HepG2 (cell line): Measurements from ENCODE around the gene RAC2. TPM values are rescaled to one million over a fixed set of nuclear protein-coding genes. Genes with fewer than 3 reads are reported as not detected.
A peak's percentile ranks its signal among the peaks of the same experiment; 100 is the strongest.

Source experiments
- ISX ChIP-seq: sonication (generic); formaldehyde crosslinking; conservative IDR thresholded peaks from 2 replicates; pipeline ENCODE4 v1.5.0; 2020; ENCODE audit warnings: missing genetic modification reagents
- PLRG1 ChIP-seq: fragments of 450-650 bp; conservative IDR thresholded peaks from 2 replicates; pipeline ENCODE4 v1.6.1; 2016
- ZNF260 ChIP-seq: sonication (generic); formaldehyde crosslinking; IDR thresholded peaks from 2 replicates; pipeline ENCODE4 v1.4.0; 2020; ENCODE audit warnings: missing genetic modification reagents, low read depth, mild to moderate bottlenecking, borderline replicate concordance
- ZNF354B ChIP-seq: sonication (generic); formaldehyde crosslinking; IDR thresholded peaks from 2 replicates; pipeline ENCODE4 v1.8.0; 2022; ENCODE audit warnings: mild to moderate bottlenecking, missing genetic modification reagents
- ZNF367 ChIP-seq: sonication (generic); formaldehyde crosslinking; IDR thresholded peaks from 2 replicates; pipeline ENCODE4 v1.4.0; 2020; ENCODE audit warnings: missing genetic modification reagents, borderline replicate concordance
- ZNF460 ChIP-seq: sonication (generic); formaldehyde crosslinking; IDR thresholded peaks from 2 replicates; pipeline ENCODE4 v1.5.1; 2020; ENCODE audit warnings: missing genetic modification reagents, mild to moderate bottlenecking, borderline replicate concordance
- ZNF501 ChIP-seq: sonication (generic); formaldehyde crosslinking; IDR thresholded peaks from 2 replicates; pipeline ENCODE4 v1.5.1; 2020; ENCODE audit warnings: mild to moderate bottlenecking, moderate library complexity, missing genetic modification reagents
- ZNF530 ChIP-seq: sonication (generic); formaldehyde crosslinking; IDR thresholded peaks from 2 replicates; pipeline ENCODE4 v1.5.0; 2020; ENCODE audit warnings: low read depth, mild to moderate bottlenecking, missing genetic modification reagents
- ZNF737 ChIP-seq: sonication (generic); formaldehyde crosslinking; IDR thresholded peaks from 2 replicates; pipeline ENCODE4 v1.5.0; 2020; ENCODE audit warnings: missing genetic modification reagents, mild to moderate bottlenecking, borderline replicate concordance
- polyA plus RNA-seq, 8 experiments: library from polyadenylated mRNA; depleted of rRNA in 3 of 8; stranded (reverse) in 7 of 8; unstranded in 1 of 8; fragments of >200 nt; fragmentation: Illumina TruSeq in 4 of 8; extraction: Trizol in 4 of 8; gene quantifications; 2 replicates each; pipeline versions ENCODE4 v1.2.1 to v1.2.3, GENCODE V29; 2011 to 2016; ENCODE audit warnings: low read depth in 4 of 8, missing spikeins in 1 of 8, mixed read lengths in 1 of 8; ENCODE audit not compliant: insufficient read depth in 1 of 8
- total RNA-seq, 5 experiments: library from RNA; depleted of rRNA; stranded (reverse); fragments of >200 nt; fragmentation: Illumina TruSeq; extraction: Trizol; gene quantifications; 2 replicates each; pipeline ENCODE4 v1.2.3, GENCODE V29; 2016; ENCODE audit warnings: low read depth in 1 of 5
- TF ChIP-seq, protein P1 (sequence below): sonication (generic); formaldehyde crosslinking; IDR thresholded peaks from 2 replicates; pipeline ENCODE4 v1.4.0; 2020; ENCODE audit warnings: missing genetic modification reagents, borderline replicate concordance
- TF ChIP-seq, protein P2 (sequence below): sonication (generic); formaldehyde crosslinking; conservative IDR thresholded peaks from 2 replicates; pipeline ENCODE4 v1.8.0; 2022; ENCODE audit warnings: missing genetic modification reagents
- TF ChIP-seq, protein P3 (sequence below): sonication (generic); formaldehyde crosslinking; IDR thresholded peaks from 2 replicates; pipeline ENCODE4 v1.4.0; 2020; ENCODE audit warnings: missing genetic modification reagents
- TF ChIP-seq, protein P4 (sequence below): sonication (generic); formaldehyde crosslinking; IDR thresholded peaks from 2 replicates; pipeline ENCODE4 v1.8.1; 2022; ENCODE audit warnings: low read depth, mild to moderate bottlenecking, missing genetic modification reagents
- TF ChIP-seq, protein P5 (sequence below): sonication (generic); formaldehyde crosslinking; IDR thresholded peaks from 2 replicates; pipeline ENCODE4 v1.8.1; 2023; ENCODE audit warnings: missing genetic modification reagents, mild to moderate bottlenecking, borderline replicate concordance
- TF ChIP-seq, protein P6 (sequence below): sonication (generic); formaldehyde crosslinking; IDR thresholded peaks from 2 replicates; pipeline ENCODE4 v1.5.0; 2020; ENCODE audit warnings: mild to moderate bottlenecking, low read depth, missing genetic modification reagents, borderline replicate concordance

Gene RAC2
- total and polyA plus RNA-seq, 2 of the 13 experiments (the other 11 are each of a cell fraction or from before 2014, with no cell fraction given), result 0.73 TPM; not detected in 1

DNA sequence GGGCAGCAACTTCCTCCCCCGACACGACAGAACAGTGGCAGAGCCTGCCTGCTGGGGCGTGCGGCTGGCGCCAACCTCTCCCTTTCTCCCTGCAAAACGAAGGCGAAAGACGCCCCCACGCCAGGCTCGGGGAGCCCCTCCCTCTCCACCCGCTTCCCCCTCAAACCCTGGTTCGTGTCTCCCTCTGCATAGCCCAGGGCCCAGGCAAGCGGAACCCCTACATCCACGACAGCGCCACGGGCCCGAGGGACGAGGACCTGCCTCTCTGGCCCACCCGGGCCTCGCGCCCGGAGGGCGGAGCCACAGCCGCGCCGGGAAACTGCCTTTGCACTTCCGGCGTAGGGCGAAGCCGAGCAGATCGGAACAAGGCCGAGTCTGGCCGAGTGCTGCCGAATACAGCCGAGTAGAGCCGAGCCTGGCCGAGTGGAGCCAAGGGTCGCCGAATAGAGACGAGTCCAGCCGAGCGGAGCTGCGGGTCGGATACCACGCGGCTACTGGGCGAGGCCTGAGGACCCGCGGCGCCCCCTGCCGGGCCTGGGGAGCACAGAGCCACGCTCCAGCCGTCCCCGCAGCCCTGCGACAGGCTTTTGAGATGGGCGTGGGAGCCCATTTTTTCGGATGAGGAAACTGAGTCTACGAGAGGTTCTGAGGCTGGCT is 44.8 kb downstream of the RAC2 start (continued):
- TF ChIP-seq, protein P1, sequence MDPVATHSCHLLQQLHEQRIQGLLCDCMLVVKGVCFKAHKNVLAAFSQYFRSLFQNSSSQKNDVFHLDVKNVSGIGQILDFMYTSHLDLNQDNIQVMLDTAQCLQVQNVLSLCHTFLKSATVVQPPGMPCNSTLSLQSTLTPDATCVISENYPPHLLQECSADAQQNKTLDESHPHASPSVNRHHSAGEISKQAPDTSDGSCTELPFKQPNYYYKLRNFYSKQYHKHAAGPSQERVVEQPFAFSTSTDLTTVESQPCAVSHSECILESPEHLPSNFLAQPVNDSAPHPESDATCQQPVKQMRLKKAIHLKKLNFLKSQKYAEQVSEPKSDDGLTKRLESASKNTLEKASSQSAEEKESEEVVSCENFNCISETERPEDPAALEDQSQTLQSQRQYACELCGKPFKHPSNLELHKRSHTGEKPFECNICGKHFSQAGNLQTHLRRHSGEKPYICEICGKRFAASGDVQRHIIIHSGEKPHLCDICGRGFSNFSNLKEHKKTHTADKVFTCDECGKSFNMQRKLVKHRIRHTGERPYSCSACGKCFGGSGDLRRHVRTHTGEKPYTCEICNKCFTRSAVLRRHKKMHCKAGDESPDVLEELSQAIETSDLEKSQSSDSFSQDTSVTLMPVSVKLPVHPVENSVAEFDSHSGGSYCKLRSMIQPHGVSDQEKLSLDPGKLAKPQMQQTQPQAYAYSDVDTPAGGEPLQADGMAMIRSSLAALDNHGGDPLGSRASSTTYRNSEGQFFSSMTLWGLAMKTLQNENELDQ, result no peak
- TF ChIP-seq ZNF367 (CRISPR knock-in tag) (0 out of 2 replicates have a peak, but pooled peaks have one; percentile 13), PLRG1 (no peak), ZNF260 (CRISPR knock-in tag) (no peak), ZNF460 (CRISPR knock-in tag) (no peak), ZNF530 (CRISPR knock-in tag) (no peak), ISX (CRISPR knock-in tag) (0 out of 2 replicates have a peak, but pooled peaks have one; percentile 47), ZNF354B (CRISPR knock-in tag) (no peak; the same call in 1 of the 2 replicates), ZNF501 (CRISPR knock-in tag) (peak; percentile 85), ZNF737 (CRISPR knock-in tag) (no peak; the same call in 1 of the 2 replicates)
- TF ChIP-seq, protein P2, sequence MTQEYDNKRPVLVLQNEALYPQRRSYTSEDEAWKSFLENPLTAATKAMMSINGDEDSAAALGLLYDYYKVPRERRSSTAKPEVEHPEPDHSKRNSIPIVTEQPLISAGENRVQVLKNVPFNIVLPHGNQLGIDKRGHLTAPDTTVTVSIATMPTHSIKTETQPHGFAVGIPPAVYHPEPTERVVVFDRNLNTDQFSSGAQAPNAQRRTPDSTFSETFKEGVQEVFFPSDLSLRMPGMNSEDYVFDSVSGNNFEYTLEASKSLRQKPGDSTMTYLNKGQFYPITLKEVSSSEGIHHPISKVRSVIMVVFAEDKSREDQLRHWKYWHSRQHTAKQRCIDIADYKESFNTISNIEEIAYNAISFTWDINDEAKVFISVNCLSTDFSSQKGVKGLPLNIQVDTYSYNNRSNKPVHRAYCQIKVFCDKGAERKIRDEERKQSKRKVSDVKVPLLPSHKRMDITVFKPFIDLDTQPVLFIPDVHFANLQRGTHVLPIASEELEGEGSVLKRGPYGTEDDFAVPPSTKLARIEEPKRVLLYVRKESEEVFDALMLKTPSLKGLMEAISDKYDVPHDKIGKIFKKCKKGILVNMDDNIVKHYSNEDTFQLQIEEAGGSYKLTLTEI (CRISPR knock-in tag), result no peak
- TF ChIP-seq, protein P3, sequence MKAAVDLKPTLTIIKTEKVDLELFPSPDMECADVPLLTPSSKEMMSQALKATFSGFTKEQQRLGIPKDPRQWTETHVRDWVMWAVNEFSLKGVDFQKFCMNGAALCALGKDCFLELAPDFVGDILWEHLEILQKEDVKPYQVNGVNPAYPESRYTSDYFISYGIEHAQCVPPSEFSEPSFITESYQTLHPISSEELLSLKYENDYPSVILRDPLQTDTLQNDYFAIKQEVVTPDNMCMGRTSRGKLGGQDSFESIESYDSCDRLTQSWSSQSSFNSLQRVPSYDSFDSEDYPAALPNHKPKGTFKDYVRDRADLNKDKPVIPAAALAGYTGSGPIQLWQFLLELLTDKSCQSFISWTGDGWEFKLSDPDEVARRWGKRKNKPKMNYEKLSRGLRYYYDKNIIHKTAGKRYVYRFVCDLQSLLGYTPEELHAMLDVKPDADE (CRISPR knock-in tag), result peak; percentile 64; the same call in 1 of the 2 replicates
- TF ChIP-seq, protein P4, sequence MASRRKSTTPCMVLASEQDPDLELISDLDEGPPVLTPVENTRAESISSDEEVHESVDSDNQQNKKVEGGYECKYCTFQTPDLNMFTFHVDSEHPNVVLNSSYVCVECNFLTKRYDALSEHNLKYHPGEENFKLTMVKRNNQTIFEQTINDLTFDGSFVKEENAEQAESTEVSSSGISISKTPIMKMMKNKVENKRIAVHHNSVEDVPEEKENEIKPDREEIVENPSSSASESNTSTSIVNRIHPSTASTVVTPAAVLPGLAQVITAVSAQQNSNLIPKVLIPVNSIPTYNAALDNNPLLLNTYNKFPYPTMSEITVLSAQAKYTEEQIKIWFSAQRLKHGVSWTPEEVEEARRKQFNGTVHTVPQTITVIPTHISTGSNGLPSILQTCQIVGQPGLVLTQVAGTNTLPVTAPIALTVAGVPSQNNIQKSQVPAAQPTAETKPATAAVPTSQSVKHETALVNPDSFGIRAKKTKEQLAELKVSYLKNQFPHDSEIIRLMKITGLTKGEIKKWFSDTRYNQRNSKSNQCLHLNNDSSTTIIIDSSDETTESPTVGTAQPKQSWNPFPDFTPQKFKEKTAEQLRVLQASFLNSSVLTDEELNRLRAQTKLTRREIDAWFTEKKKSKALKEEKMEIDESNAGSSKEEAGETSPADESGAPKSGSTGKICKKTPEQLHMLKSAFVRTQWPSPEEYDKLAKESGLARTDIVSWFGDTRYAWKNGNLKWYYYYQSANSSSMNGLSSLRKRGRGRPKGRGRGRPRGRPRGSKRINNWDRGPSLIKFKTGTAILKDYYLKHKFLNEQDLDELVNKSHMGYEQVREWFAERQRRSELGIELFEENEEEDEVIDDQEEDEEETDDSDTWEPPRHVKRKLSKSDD, result no peak
- TF ChIP-seq, protein P5, sequence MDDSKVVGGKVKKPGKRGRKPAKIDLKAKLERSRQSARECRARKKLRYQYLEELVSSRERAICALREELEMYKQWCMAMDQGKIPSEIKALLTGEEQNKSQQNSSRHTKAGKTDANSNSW (CRISPR knock-in tag), result peak; percentile 74; the same call in 1 of the 2 replicates
- TF ChIP-seq, protein P6, sequence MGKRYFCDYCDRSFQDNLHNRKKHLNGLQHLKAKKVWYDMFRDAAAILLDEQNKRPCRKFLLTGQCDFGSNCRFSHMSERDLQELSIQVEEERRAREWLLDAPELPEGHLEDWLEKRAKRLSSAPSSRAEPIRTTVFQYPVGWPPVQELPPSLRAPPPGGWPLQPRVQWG, result no peak
